ENCODE results near the gene RBPJ.

Gene RBPJ

DNA sequence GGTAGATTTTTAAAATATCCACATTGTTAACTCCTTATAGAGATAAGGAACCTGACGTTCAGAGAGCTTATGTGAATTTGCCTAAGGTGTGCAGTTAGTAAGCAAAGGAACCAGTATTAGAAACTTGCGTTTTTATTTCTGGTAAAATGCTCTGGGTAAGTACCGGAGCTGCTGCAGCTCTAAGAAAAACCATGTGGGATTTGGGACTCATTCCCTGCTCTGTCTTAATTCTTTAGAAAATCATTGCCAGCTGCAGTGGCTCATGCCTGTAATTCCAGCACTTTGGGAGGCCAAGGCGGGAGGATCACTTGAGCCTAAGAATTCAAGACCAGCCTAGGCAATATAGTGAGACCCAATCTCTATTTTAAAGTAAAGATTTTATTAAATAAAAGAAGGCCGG, 163.7 kb downstream of the RBPJ start:
- H3K27ac Mint-ChIP-seq: no peak overlapping the region
- H3K27me3 Mint-ChIP-seq (ENCODE audit: low read depth): peaks cover 4% of the 10 kb centered on the region
- H3K36me3 Mint-ChIP-seq (ENCODE audit: low read depth): no peaks in the 10 kb centered on the region
- no peaks in the 10 kb centered on the region for H3K4me1 Mint-ChIP-seq (ENCODE audit: low read depth)
- no peaks in the 10 kb centered on the region for H3K9me3 Mint-ChIP-seq
- H3K4me3 Mint-ChIP-seq: no peak overlapping the region
- no peak for DNase-seq (ENCODE audit: low spot score)

Measured in T-helper 2 cell treated with Interferon-gamma antibody and Interleukin-4, amounts not matched to agents 5 μg/mL and 100 μg/mL, for 36 hours (primary cell).